ENCODE measurements around the gene RASSF9. TPM values are rescaled to one million over a fixed set of nuclear protein-coding genes. Genes with fewer than 3 reads are reported as not detected.

The RASSF9 gene
- total and polyA plus RNA-seq, 9 of the 15 experiments (the other 6 are each of a cell fraction or from before 2014, with no cell fraction given) = not detected

DNA sequence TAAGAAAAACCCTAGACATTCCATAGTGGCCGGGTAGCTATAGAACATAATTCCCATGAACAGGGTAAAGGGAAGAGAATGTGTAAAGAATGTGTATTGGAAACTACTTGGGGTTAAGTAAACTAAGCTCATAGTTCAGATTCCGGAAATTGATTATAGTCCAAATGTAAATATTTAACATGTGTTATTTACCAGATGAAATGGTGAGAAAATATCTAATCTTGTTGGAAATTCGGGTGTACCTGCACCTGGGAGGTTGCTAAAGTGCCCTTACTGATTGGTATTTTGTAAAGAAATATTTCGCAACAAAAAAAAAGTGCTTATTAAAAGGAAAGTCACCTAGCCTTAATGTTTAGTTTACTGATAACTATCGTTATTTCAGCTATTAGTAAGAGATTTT, 14.4 kb downstream of the RASSF9 start:
- Histone ChIP-seq H3K27ac (ENCODE audit: extremely low read depth, low read depth, low read length) (no peak overlapping the region), H3K4me3 (no peak overlapping the region), H3K36me3 (ENCODE audit: control insufficient read depth, insufficient read depth, low read length) (no peaks in the 10 kb centered on the region), H3K9me1 (ENCODE audit: control insufficient read depth, insufficient read depth, low read length) (no peaks in the 10 kb centered on the region), H3K9ac (ENCODE audit: insufficient read depth in 1 of 2, low read depth in 2 of 2, low read length in 2 of 2) (no peak overlapping the region), H2AFZ (ENCODE audit: low read depth, low read length) (no peak overlapping the region), H3K4me2 (ENCODE audit: insufficient read depth, low read length) (no peak overlapping the region), H3K27me3 (ENCODE audit: control insufficient read depth in 2 of 2, insufficient read depth in 2 of 2, low read length in 2 of 2) (no peaks in the 10 kb centered on the region), H4K20me1 (replicated peaks; ENCODE audit: control insufficient read depth, insufficient read depth, low read length) (no peaks in the 10 kb centered on the region), H3K79me2 (ENCODE audit: control insufficient read depth, insufficient read depth, low read length) (no peaks in the 10 kb centered on the region), H3K4me1 (replicated peaks in 1 of 2; ENCODE audit: control insufficient read depth in 2 of 2, insufficient read depth in 2 of 2, low read length in 2 of 2) (no peaks in the 10 kb centered on the region), H3K9me3 (replicated peaks; ENCODE audit: control insufficient read depth, insufficient read depth, low read depth, low read length) (no peaks in the 10 kb centered on the region)
- DNase-seq (ENCODE audit: extremely low read depth in 1 of 4, low spot score in 3 of 4) = no peak
- 0% methylated on average over 5 of the region's 5 CpGs for whole genome bisulfite sequencing (ENCODE audit: insufficient coverage, low coverage, missing lambda C conversion rate)
- in situ Hi-C loops (cut with MboI) (no loop called here), intact Hi-C loops (cut with micrococcal nuclease) (no loop called here)
- no peak for ATAC-seq
- BruUV-seq (replicated peaks) = no TSS peak
- no peak for FAIRE-seq
- TF ChIP-seq, protein P1, sequence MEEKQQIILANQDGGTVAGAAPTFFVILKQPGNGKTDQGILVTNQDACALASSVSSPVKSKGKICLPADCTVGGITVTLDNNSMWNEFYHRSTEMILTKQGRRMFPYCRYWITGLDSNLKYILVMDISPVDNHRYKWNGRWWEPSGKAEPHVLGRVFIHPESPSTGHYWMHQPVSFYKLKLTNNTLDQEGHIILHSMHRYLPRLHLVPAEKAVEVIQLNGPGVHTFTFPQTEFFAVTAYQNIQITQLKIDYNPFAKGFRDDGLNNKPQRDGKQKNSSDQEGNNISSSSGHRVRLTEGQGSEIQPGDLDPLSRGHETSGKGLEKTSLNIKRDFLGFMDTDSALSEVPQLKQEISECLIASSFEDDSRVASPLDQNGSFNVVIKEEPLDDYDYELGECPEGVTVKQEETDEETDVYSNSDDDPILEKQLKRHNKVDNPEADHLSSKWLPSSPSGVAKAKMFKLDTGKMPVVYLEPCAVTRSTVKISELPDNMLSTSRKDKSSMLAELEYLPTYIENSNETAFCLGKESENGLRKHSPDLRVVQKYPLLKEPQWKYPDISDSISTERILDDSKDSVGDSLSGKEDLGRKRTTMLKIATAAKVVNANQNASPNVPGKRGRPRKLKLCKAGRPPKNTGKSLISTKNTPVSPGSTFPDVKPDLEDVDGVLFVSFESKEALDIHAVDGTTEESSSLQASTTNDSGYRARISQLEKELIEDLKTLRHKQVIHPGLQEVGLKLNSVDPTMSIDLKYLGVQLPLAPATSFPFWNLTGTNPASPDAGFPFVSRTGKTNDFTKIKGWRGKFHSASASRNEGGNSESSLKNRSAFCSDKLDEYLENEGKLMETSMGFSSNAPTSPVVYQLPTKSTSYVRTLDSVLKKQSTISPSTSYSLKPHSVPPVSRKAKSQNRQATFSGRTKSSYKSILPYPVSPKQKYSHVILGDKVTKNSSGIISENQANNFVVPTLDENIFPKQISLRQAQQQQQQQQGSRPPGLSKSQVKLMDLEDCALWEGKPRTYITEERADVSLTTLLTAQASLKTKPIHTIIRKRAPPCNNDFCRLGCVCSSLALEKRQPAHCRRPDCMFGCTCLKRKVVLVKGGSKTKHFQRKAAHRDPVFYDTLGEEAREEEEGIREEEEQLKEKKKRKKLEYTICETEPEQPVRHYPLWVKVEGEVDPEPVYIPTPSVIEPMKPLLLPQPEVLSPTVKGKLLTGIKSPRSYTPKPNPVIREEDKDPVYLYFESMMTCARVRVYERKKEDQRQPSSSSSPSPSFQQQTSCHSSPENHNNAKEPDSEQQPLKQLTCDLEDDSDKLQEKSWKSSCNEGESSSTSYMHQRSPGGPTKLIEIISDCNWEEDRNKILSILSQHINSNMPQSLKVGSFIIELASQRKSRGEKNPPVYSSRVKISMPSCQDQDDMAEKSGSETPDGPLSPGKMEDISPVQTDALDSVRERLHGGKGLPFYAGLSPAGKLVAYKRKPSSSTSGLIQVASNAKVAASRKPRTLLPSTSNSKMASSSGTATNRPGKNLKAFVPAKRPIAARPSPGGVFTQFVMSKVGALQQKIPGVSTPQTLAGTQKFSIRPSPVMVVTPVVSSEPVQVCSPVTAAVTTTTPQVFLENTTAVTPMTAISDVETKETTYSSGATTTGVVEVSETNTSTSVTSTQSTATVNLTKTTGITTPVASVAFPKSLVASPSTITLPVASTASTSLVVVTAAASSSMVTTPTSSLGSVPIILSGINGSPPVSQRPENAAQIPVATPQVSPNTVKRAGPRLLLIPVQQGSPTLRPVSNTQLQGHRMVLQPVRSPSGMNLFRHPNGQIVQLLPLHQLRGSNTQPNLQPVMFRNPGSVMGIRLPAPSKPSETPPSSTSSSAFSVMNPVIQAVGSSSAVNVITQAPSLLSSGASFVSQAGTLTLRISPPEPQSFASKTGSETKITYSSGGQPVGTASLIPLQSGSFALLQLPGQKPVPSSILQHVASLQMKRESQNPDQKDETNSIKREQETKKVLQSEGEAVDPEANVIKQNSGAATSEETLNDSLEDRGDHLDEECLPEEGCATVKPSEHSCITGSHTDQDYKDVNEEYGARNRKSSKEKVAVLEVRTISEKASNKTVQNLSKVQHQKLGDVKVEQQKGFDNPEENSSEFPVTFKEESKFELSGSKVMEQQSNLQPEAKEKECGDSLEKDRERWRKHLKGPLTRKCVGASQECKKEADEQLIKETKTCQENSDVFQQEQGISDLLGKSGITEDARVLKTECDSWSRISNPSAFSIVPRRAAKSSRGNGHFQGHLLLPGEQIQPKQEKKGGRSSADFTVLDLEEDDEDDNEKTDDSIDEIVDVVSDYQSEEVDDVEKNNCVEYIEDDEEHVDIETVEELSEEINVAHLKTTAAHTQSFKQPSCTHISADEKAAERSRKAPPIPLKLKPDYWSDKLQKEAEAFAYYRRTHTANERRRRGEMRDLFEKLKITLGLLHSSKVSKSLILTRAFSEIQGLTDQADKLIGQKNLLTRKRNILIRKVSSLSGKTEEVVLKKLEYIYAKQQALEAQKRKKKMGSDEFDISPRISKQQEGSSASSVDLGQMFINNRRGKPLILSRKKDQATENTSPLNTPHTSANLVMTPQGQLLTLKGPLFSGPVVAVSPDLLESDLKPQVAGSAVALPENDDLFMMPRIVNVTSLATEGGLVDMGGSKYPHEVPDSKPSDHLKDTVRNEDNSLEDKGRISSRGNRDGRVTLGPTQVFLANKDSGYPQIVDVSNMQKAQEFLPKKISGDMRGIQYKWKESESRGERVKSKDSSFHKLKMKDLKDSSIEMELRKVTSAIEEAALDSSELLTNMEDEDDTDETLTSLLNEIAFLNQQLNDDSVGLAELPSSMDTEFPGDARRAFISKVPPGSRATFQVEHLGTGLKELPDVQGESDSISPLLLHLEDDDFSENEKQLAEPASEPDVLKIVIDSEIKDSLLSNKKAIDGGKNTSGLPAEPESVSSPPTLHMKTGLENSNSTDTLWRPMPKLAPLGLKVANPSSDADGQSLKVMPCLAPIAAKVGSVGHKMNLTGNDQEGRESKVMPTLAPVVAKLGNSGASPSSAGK (IDR thresholded peaks at IDR 0.05) = no peak
- CTCF ChIA-PET (ENCODE audit: low intra/inter-chr PET ratio) = no interaction called here
- POLR2A ChIA-PET = no interaction called here

All from K562 (cell line).